NCI-H82 (cell line): Measurements from ENCODE around the gene RNF26.
"Not testable (repeated sequence)": the region's sequence is repeated elsewhere in the genome, so short reads cannot be mapped to it uniquely, and the experiment has no call there.

ENCODE experiments used
- DNase-seq: peaks from one replicate; lab custom pipeline; 2025; lab: John Stamatoyannopoulos, UW

The RNF26 gene

GRCh38 chr11:119371778-119372182 is 37.5 kb downstream of the RNF26 start:
- DNase-seq = peak; percentile 67

GRCh38 chr11:119372260-119373058 is 38.1 kb downstream of the RNF26 start:
- DNase-seq = no peak

- no peak for DNase-seq
Measured at GRCh38 chr11:119373059-119373920, 39.0 kb downstream of the RNF26 start.

DNA sequence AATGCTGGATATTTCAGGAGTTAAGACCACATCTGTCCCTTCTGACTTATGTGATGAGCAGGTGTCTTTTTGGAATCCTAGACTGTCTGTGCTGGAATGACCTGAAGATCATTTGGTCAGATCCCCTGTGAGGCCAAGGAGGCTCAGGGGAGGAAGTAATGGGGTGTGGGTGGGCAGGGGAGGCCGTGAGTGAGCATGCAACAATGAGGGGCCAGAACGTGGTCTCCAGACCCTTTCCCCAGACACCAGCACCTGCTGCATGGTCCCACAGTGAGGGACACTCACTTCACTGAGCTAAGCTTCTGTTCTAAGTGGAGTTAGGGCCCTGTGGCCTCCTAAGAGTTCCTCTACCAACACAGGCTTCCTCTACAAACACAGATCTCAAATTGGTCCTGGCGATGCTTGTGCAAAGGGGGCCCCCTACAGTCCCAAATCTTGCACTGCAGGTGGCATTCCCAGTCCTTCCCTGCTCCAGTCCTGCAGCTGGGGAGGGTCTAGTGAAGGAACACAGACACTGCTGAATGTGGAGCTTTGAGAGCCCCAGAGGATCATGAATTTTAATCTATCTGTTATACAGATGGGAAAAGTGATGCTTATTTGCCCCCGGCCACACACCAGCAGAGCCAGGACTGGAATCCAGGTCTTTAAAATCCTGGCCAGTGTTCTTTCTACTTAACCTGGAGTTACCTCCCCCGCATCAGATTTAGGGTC is 39.7 kb downstream of the RNF26 start:
- DNase-seq = peak; percentile 89

GRCh38 chr11:119374632-119375336 is 40.5 kb downstream of the RNF26 start:
- peak; percentile 41 for DNase-seq

DNA sequence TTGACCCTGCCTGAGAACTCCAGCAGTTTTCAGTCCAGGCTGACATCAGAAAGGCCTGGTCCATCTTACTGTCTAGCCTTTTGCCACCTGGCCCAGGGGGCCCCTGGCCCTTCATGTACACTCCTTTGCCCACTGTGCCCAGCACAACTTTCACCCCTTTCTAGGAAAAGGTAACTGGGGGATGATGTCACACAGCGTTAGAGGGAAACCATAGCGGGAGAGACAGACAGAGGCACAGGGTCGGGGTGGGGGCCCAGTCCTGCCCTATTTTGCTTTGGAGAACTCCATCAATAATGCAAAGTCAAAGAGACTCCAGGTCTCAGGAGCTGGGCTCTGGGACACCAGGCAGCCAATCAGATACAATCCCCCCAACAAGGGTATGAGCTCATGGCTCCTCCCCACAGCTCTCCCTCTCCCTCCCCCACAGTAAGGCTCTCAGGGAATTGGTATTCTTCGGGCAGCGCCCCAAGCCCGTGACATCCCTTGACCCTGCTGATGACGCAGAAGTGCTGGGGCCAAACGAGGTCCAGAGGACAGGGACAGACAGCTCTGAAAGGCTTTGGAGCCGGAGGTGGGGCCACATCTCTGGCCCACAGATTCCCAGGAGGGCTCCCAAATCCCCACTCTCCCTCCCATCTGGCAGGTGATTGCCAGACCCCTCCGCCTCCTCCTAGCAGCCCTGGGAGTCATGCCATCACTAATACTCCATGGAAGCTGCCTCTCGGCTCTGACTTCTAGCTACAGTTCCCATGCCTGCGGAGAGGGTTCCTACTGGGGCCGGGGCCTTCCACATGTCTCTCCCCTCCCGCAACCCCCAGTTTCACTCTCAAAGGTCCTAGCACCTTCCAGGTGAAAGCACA is 41.2 kb downstream of the RNF26 start:
- peak; percentile 79 for DNase-seq

- peak; percentile 72 for DNase-seq
Measured at GRCh38 chr11:119376197-119376847, 42.0 kb downstream of the RNF26 start.

- DNase-seq = no peak
Measured at GRCh38 chr11:119377112-119377901, 43.0 kb downstream of the RNF26 start.

DNA sequence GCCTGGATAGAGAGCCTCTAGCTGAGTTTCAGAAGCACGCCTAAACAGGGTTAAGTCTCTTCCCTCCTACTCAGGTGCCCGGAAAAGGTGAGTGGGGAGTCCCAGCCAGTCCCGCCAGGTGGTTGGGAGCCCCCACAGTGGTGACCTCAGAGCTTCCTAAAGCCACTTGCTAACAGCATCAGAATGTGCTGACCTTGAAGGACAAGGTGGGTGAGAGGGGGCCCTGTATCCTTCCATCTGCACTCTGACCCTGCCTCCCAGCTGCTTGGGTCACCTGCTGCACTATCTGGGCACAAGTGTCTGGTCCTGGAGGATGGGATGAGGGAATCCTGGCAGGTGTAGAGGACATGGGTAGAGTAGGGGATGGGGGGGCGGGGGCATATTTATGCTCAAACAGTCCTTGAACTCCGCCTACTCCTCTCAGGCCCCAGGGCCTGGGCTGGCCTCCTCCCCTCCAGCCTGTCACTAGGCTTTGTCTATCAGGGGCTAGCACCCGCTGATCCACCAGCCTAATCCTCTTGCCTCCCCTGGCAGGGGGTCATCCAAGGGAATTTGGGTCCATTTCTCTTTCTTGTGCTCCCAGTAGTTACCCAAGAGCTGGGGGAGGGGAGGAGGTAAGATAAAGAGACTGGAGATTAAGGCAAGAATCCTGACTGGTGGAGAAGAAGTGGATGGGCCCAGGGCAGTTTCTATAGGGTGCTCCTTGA is 43.8 kb downstream of the RNF26 start:
- peak; percentile 83 for DNase-seq

DNA sequence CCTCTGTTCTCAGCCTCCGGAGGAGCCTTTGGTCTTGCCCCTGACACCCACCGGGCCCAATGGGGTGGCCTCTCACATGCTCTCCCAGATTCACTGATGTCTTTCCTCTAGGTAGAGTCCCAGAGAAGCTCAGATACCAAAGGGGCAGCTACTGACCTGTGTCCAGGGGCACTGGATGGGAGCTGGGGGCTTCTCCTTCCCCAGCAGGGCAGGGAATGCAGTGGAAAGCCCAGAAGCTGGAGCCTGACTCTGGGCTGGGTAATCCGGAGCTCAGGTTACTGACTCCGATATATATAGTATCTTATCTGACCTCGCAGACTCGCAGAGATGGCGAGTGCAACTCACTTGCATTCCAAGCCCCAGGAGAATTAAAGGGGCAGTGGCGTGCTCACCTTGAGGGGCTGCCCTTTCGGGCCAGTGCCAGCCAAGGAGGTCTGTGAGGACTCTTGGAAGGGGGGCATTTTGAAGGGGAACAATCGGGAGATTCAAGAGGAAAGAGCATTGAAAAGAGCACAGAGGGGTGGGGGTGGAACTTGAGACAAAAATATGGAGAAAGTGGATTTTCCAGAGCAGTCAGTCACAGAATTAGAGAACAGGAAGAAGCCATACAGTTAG is 44.6 kb downstream of the RNF26 start:
- peak; percentile 67 for DNase-seq

DNA sequence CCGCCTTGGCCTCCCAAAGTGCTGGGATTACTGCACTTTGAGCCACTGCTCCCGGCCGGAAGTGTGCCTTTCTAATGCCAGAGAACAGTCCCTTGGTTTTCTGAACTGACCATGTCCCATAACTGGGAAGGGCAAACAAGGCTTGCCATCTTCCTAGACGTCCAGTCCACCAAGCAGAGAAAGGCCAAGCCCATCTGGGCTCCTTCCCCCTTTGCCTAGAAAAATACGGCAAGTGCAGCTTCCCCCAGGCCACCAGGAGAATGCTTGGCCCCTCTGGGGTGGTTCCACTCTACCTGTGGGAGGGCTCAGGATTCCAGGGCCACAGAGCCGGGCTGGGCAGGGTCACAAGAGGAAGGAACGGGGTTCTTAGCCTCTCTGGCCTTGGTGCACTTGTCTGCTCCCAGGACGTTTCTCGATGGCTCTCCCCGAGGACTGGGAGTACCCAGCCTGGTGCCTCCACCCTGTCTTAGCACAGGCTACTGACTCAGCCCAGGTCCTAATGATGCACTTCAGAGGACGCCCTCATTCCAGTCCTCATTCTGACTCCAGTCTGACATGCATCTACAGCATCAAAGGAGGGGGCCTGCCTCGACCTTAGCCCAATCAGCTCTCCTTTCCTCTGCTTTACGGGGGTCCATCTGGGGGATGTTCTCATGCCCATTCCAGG is 46.0 kb downstream of the RNF26 start:
- DNase-seq = no peak

GRCh38 chr11:119380827-119381180 is 46.5 kb downstream of the RNF26 start:
- peak; percentile 45 for DNase-seq

DNA sequence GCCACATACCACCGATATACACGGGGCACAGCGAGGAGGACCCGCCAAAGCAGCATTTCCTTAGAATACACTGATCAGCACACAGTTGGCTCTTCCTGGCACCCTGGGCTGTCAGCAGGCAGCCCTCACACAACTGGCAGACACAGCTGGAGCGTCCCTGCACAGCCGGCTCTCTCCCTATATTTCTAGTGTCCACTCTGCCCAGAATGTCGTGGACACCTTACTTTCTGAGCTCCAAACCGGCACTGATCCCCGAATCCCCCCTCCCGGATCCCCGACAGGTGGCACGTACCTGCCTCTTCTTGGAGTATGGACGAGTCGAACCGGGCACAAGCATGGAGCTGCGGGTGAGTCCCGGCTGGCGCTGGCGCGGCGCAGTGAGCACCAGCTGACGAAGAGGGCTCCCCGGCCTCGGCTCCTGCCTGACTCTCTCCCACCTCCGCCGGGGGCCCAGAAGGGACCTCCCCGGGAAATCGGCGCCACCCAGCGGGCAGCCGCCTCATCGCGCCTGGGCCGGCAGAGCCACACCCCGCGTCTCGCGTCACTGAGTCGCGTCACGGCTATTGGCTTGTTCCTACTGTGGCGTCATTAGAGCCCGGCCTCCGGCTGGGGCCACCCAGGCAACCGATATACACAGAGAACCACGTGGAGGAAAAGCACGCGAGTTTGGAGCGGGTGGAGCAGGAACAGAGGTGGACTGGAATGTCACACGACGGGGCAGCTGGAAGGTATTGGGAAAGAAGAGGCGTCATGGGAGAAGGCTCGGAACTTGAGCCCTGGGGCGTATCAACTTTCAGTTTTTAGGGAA is 47.1 kb downstream of the RNF26 start, which contains the start of gene USP2:
TSS of gene USP2 (minus strand) at position 510 of the 808 bp plus-strand sequence. CDS start 8,210 bp downstream, outside the sequence.
- peak; percentile 97 for DNase-seq

DNA sequence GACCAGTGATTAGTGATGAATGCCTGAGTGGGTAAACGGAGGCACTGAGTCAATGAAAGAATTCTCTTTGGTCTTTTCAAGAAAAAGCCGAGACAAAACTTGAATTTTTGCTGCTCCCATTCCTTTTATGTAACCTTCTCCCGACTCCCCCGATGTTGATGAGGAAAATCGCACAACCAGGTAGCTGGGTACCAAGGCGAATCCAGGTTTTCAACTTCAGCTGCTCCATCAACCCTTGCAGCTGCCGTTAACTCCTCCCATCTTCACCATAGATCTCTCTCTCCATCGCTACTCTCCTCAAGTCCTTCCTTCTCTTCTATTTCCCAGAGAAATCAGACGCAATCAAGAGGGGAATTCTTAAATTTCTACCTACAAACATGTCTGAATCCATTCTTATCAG is 47.8 kb downstream of the RNF26 start:
- DNase-seq = peak; percentile 30

DNA sequence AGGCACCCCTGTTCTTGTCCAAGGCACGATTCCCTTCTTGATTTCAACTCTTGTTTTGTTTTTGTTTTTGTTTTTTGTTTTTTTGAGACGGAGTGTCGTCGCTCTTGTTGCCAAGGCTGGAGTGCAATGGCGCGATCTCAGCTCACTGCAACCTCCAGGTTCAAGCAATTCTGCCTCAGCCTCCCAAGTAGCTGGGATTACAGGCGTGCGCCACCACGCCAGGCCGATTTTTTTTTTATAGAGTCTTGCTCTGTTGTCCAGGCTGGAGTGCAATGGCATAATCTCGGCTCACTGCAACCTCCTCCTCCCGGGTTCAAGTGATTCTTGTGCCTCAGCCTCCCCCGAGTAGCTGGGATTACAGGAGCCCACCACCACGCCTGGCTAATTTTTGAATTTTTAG is 48.2 kb downstream of the RNF26 start:
- not testable (repeated sequence) for DNase-seq

- DNase-seq = no peak
Measured at GRCh38 chr11:119384332-119384731, 50.0 kb downstream of the RNF26 start.
